SK-N-SH (cell line): ENCODE results near the gene ZNF584.

Experiments used
- EP300 ChIP-seq, 2 experiments: IDR thresholded peaks; 2 replicates each; pipeline versions ENCODE4 v1.4.0 to v1.6.1; 2012; ENCODE audit warnings: borderline replicate concordance in 1 of 2, low read depth in 1 of 2, low read length in 1 of 2
- JUND ChIP-seq: IDR thresholded peaks from 2 replicates; pipeline ENCODE4 v1.4.0; 2012
- POLR2AphosphoS5 ChIP-seq: IDR thresholded peaks from 2 replicates; pipeline ENCODE4 v1.6.1; 2012; ENCODE audit warnings: low read depth, low read length
- RAD21 ChIP-seq: IDR thresholded peaks from 2 replicates; pipeline ENCODE4 v1.6.1; 2012; ENCODE audit warnings: mild to moderate bottlenecking, low read length
- YY1 ChIP-seq: IDR thresholded peaks from 2 replicates; pipeline ENCODE4 v1.4.0; 2012; ENCODE audit warnings: low read depth, mild to moderate bottlenecking
- TF ChIP-seq, protein P1 (sequence below): fragments of 200-600 bp; sonication (generic); IDR thresholded peaks from 2 replicates; pipeline ENCODE4 v1.6.1; 2017; ENCODE audit warnings: antibody characterized with exemption, mild to moderate bottlenecking, moderate library complexity

DNA sequence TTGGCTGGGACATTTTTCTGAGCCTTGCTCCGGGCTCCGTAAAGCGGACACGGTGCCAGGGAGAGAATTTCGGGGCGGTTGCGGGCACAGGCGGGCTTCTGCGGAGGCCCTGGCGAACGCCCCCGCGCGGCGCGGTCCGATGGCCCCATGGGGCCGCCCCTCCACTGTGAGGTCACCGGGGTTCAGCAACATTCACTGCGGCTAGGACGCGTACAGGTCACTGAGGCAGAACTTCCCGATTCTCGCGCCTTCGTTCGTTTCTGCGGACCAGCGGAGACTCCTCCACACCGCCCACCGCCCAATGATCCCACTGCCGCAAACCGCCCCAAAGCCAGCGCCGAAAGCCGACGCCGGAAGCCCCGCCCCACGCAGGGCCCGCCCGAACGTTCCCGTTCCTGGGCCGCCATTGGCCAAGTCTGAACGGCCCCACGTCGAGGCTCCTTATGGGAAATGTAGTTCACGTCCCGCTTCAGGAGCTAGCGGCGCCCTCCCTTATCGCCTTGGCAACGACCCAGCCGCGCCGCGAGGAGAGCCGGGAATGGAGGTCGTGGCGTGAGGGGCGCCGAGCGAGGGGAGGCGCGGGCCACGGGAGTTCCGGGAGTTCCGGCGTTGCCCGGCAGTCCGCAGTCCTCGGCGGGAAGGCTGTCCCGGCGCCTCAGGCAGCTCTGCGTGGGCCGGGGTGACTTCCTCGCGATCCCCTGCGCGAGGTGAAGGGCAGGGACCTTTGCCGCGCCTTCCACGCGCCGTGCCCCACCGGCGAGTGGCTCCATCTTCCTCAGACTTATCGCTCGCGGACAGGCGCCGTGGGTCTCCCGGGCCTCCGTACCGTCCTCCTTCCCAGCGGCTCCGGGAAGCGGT lies at the start of gene ZNF584:
- TF ChIP-seq YY1, result no peak; the same call in none of the 2 replicates
- TF ChIP-seq POLR2AphosphoS5, result peak; percentile 92
- TF ChIP-seq JUND, result no peak
- TF ChIP-seq, protein P1, sequence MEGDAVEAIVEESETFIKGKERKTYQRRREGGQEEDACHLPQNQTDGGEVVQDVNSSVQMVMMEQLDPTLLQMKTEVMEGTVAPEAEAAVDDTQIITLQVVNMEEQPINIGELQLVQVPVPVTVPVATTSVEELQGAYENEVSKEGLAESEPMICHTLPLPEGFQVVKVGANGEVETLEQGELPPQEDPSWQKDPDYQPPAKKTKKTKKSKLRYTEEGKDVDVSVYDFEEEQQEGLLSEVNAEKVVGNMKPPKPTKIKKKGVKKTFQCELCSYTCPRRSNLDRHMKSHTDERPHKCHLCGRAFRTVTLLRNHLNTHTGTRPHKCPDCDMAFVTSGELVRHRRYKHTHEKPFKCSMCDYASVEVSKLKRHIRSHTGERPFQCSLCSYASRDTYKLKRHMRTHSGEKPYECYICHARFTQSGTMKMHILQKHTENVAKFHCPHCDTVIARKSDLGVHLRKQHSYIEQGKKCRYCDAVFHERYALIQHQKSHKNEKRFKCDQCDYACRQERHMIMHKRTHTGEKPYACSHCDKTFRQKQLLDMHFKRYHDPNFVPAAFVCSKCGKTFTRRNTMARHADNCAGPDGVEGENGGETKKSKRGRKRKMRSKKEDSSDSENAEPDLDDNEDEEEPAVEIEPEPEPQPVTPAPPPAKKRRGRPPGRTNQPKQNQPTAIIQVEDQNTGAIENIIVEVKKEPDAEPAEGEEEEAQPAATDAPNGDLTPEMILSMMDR, result peak; percentile 42; the same call in 1 of the 2 replicates
- TF ChIP-seq EP300 (IDR thresholded peaks at IDR 0.05; ENCODE audit: borderline replicate concordance in 1 of 2, low read depth in 1 of 2, low read length in 1 of 2), result no peak
- TF ChIP-seq RAD21, result no peak
